ENCODE results near the gene NBL1.

Gene NBL1

GRCh38 chr1:19643602-19644394 lies at the start of gene NBL1:
Gene NBL1, plus strand, starts transcription at chr1:19644311. Its CDS starts 10,720 bp downstream, at chr1:19655031.
- DNase-seq: no peak

- DNase-seq: no peak
These were observed 47.9 kb upstream of the NBL1 start for GRCh38 chr1:19596065-19596713.

GRCh38 chr1:19596714-19597495 lies 47.2 kb upstream of the NBL1 start:
- DNase-seq: peak; percentile 97

GRCh38 chr1:19597496-19598309 lies 46.4 kb upstream of the NBL1 start:
- peak; percentile 31 for DNase-seq

GRCh38 chr1:19599810-19600209 lies 44.3 kb upstream of the NBL1 start:
- no peak for DNase-seq

DNA sequence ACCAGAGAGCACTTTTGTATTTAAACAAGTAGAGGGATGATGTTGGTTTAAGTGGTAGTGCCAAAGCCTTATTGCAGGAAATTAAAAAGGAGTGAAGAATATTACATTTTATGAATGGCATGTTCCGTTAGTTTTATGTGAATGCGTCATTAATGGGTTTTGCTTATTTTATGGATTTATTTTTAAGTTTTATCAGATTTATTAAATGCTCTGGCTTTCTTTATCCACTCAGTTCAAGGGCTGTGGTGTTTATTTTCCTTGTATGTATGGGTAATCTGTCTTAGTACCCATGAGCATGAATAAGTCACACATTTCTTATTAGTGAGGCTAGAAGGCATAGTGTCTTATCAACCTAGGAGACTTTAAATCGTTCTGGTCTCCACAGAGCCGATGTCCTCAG lies 41.6 kb upstream of the NBL1 start:
- no peak for DNase-seq

DNA sequence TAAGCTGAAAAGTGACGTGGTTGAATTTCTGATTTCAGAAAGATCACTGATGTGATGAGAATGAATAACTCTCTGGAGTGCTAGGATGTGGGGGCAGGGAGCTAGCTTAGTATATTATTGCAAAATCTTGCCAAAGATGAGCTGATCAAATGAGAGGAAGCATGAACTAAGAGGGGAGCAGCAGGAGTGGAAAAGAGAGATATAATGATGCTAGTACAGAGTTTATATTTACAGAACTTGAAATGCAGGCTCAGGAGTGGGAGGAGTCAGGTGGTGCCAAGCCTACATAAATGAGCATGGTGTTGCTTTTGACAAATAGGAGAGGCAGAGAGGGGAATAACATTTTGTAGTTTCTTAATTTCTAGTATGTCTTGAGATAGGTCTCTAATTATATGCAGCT lies 38.1 kb upstream of the NBL1 start:
- DNase-seq: no peak

DNA sequence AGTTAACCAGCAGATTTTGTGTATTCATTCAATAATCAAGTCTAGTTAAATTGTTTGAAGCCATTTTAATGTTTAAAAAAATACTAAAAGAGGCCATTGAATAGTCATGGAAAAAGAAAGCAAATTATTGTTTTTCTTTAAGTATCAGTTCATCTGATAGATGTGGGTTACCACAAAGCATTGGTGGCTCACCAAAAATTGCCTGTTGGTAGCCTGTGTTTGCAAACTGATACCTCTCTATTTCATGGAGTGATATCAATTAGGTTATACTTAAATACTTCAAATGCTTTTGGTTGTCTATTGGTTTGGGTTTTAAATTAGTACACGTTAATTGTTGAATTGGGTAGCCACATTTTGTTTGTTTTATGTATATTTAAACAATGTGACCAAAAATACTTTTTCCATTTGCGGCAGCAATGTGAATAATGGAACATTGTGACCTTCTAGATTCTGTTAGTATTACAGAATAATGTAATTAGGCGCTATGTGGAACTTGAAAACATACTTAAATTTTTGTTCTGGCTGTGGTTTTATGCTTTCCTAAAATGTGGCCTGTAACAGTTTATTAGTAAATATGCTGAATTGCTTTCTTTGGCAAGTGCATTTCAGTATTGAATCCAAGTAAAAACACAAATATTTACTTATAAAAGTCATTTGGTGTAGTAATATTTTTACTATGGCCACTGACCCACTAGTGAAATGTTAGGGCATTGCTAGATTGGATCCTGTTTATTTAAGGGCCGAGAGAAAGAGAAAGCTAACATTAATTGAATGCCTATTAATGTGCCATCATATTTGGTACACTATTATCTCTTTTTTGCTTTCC lies 37.1 kb upstream of the NBL1 start:
- no peak for DNase-seq

GRCh38 chr1:19608232-19608631 lies 35.9 kb upstream of the NBL1 start:
- no peak for DNase-seq

- DNase-seq: no peak
These were observed 33.7 kb upstream of the NBL1 start for GRCh38 chr1:19610282-19610981.

DNA sequence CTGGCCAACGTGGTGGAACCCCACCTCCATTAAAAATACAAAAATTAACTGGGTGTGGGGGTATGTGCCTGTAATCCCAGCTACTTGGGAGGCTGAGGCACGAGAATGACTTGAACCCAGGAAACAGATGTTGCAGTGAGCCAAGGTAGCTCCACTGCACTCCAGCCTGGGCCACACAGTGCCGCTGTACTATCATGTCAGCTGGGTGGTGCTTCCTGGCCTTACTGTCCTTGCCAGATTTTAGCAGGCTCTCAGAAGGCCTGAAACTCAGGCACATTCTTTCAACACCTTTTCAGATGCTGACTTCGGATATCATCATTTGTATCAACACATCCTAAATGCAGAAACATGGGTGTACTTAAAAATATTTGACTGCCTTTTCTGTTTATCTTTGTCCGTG lies 31.6 kb upstream of the NBL1 start:
- DNase-seq: no peak

- no peak for DNase-seq
These were observed 30.9 kb upstream of the NBL1 start for GRCh38 chr1:19613171-19613703.

GRCh38 chr1:19615438-19615837 lies 28.7 kb upstream of the NBL1 start:
- no peak for DNase-seq

GRCh38 chr1:19616489-19616888 lies 27.6 kb upstream of the NBL1 start:
- no peak for DNase-seq

DNA sequence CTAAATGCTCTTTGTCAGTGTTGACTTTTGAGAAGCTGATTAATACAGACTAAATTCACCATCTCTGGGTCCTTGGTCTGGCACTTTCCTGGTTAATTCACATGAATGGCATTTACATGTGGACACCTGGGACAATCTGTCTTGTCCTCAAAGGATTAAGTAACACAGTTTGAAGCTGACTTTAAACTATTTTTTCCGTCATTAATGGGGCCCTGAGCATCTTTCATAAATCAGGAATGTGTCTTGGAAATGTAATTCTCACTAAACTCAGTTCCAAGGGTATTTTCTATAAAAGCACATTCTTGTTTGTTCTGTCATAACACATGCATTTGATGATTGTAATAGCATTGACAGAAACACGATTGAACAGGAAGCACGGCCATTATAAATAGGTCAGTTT lies 26.7 kb upstream of the NBL1 start:
- DNase-seq: no peak

DNA sequence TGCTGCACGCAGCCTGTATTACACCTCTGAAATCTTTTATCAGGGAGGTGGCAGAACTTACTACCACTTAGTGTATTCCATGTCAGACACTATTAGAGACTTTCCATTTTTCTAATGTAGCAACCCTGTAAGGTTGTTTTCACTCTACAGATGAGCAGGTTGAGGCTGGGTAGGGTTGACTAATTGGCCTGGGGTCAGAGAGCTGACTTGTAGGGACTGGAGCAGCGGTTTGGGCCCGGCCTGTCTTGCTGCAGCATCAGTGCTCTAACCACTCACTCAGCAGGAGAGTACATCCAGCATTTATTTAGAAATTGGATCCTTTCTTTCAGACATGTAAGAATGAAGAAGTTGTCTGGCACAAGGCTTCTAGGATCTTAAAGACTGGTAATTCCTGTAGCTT lies 25.7 kb upstream of the NBL1 start:
- no peak for DNase-seq

GRCh38 chr1:19619697-19620384 lies 24.3 kb upstream of the NBL1 start:
- no peak for DNase-seq

DNA sequence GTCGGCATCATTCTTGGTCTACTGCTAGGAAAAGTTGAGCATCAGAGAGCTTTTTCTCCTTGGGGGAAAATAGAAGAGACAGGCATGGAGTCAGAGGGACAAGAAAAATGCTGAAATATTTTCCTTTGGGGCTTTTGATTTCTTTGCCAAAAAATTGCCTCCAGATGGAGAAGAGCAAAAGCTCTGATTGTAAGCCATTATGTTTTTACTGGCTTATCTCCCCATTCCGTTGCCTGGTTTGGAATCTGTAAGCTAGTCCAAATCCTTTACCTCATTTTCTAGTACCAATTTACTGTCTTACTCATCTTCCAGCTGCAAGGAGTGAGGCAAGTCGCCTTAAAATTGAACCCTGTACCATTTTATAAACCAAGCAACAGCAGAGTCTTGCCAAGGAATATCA lies 23.3 kb upstream of the NBL1 start:
- DNase-seq: no peak

DNA sequence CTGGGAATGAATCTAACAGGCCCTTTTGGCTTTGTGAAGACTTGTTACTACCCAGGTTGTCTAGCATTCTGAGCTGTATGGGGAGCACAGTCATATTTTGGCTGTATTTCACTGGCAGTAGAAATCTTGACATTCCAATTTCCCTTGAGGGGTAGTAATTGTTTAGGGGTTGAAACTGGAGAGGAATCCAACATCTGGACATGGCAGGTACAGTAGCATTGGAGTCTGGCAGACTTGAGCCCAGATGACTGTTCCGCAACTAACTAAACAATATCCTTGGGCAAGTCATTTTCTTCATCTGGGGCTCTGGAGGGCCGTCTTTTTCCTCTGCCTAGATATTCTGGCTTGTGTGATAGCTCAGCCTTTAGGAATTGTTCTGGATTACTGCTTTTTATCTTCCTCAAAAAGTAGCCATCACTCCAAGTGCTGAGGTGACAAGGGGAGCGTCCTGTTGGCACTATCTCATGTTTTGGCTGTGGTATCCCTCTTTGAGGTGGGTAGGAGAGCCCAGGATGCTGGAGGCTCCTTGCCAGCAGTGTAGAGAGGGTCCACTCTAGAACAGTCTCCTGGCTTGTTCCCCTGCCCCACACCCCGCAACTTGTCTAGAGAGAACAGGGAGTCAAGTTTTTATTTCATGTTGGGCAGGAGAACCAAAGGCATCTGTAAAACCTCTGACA lies 22.7 kb upstream of the NBL1 start:
- DNase-seq: no peak

DNA sequence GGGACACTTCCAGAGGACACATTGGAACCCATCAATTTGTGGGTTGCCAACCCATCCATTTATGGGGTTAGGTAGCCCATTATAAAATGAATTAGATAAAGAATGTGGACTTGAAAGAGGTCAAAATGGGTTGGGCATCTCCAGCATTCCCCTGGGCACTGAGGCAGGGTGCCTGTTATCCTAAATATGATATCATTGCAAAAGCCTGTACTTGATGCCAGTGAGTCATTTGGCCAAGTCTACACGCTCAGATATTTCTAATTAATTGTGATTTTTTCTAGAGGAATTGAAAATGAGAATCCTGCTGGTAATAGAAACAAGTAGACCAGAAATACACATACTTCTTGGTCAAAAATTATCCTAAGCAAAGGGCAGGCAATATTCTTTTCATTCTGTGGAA lies 21.9 kb upstream of the NBL1 start:
- DNase-seq: no peak

All from GF-D8 (cell line).